ENCODE results near the gene HCN2. TPM values are rescaled to one million over a fixed set of nuclear protein-coding genes. Genes with fewer than 3 reads are reported as not detected.

The HCN2 gene
- total and polyA plus RNA-seq, 2 of the 13 experiments (the other 11 are each of a cell fraction or from before 2014, with no cell fraction given) = 0.01 TPM; not detected in 1

- peak; percentile 28 to 68; a peak in 1 of 4 replicates for TF ChIP-seq EP300 (IDR thresholded peaks at IDR 0.05; ENCODE audit: low read depth in 2 of 2, low read length in 2 of 2)
- TF ChIP-seq EP300 (CRISPR knock-in tag; IDR thresholded peaks at IDR 0.05; ENCODE audit: borderline replicate concordance) = peak; percentile 26; the same call in 1 of the 2 replicates
- no peak for TF ChIP-seq TRIM24 (CRISPR knock-in tag; IDR thresholded peaks at IDR 0.05)
- TF ChIP-seq ZSCAN12 (CRISPR knock-in tag; IDR thresholded peaks at IDR 0.05) = no peak
- 0 out of 2 replicates have a peak, but pooled peaks have one; percentile 25 for TF ChIP-seq THAP11 (CRISPR knock-in tag; IDR thresholded peaks at IDR 0.05)
- 0 out of 2 replicates have a peak, but pooled peaks have one; percentile 23 for TF ChIP-seq MEIS2 (CRISPR knock-in tag; IDR thresholded peaks at IDR 0.05)
- peak; percentile 35; the same call in 1 of the 2 replicates for TF ChIP-seq SAP130 (CRISPR knock-in tag; IDR thresholded peaks at IDR 0.05; ENCODE audit: low read depth)
- TF ChIP-seq, protein P1, sequence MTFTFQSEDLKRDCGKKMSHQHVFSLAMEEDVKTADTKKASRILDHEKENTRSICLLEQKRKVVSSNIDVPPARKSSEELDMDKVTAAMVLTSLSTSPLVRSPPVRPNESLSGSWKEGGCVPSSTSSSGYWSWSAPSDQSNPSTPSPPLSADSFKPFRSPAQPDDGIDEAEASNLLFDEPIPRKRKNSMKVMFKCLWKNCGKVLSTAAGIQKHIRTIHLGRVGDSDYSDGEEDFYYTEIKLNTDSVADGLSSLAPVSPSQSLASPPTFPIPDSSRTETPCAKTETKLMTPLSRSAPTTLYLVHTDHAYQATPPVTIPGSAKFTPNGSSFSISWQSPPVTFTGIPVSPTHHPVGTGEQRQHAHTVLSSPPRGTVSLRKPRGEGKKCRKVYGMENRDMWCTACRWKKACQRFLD (CRISPR knock-in tag; IDR thresholded peaks at IDR 0.05; ENCODE audit: borderline replicate concordance) = no peak
- TF ChIP-seq MEIS1 (CRISPR knock-in tag; IDR thresholded peaks at IDR 0.05; ENCODE audit: borderline replicate concordance) = no peak
Measured at GRCh38 chr19:566403-566802, 23.3 kb upstream of the HCN2 start (continued).

DNA sequence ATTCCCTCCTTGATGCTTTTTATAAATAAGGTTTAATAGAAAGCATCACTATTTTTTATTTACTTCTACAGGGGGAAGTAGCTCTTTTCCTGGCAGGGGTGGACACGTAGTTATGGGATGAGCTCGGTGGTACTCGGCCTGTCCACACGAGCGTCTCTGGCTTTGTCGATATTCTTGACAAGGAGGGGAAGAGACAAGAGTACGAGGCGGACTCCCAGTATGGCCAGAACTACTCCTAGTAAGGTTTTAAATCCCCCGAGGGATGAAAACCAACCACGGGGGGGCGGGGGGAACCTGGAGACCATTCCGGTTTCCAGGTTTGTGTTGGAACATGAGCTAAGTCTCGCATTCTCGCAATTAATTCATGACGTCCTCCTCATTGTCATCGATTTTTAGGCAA lies 22.8 kb upstream of the HCN2 start:
- Histone ChIP-seq H3K79me2 (ENCODE audit: insufficient read depth, low read length) (peaks cover 3% of the 10 kb centered on the region), H2AFZ (ENCODE audit: low read length) (no peak overlapping the region), H4K20me1 (ENCODE audit: insufficient read depth, low read length) (no peaks in the 10 kb centered on the region), H3K9me3 (ENCODE audit: low read length) (no peaks in the 10 kb centered on the region), H3K4me2 (ENCODE audit: low read depth, low read length) (peak overlapping the region; percentile 36), H3K27ac (ENCODE audit: extremely low read length, insufficient read depth, low read length) (peak overlapping the region; percentile 53), H3K4me3 (replicated peaks in 1 of 3; ENCODE audit: insufficient read depth in 1 of 3, low read depth in 2 of 3, low read length in 3 of 3) (0 out of 6 replicates have a peak overlapping the region, but pooled peaks of 1 of the 3 experiments have one; percentile 5), H3K36me3 (replicated peaks in 1 of 2; ENCODE audit: control insufficient read depth in 1 of 2, insufficient read depth in 2 of 2, low read length in 2 of 2) (no peaks in the 10 kb centered on the region), H3K9ac (ENCODE audit: insufficient read depth, low read depth, low read length) (no peak overlapping the region), H3K4me1 (ENCODE audit: insufficient read depth, low read length) (peaks cover 27% of the 10 kb centered on the region), H3K27me3 (ENCODE audit: control insufficient read depth in 1 of 2, insufficient read depth in 2 of 2, low read length in 2 of 2) (no peaks in the 10 kb centered on the region; a peak in 1 of 5 replicates)
- in situ Hi-C loops (cut with HindIII; ENCODE audit: extremely low pct_ligation_motif_present, low pct_unique_long_range_greater_than_20kb) (no loop called here), intact Hi-C loops (cut with micrococcal nuclease; ENCODE audit: unreplicated experiment) (loop anchor here (1.0 kb wide), 1 partner anchor 11 kb away; no protein-coding TSS in a partner anchor)
- ATAC-seq (no peak), FAIRE-seq (no peak), DNase-seq (ENCODE audit: low spot score) (no peak)
- no TSS peak for BruUV-seq (replicated peaks)
- CTCF ChIA-PET (ENCODE audit: low intra/inter-chr PET ratio, low total read pairs) = no interaction called here
- 84% methylated on average over 16 of the region's 16 CpGs for whole genome bisulfite sequencing (ENCODE audit: low lambda C conversion rate)
- POLR2A ChIA-PET = interaction anchor here (0.8 to 1.6 kb wide), 3 partner anchors 10 to 67 kb away, joined by 3 to 16 read pairs (median 4); partner anchors contain the start of gene POLRMT
- TF ChIP-seq GTF2F1 (IDR thresholded peaks at IDR 0.05; ENCODE audit: low read length) = no peak
- peak; percentile 4 for TF ChIP-seq PRPF4 (IDR thresholded peaks at IDR 0.05; ENCODE audit: low read depth, low read length, poor library complexity, severe bottlenecking)

Data from HepG2 (cell line).